CD4-positive, alpha-beta T cell (primary cell): ENCODE measurements around the gene GHR. TPM values are rescaled to one million over a fixed set of nuclear protein-coding genes. Genes with fewer than 3 reads are reported as not detected.

Experiments
- ATAC-seq: fragments of 200-7000 bp; cut with Tn5 transposase; one replicate; pipeline ENCODE4 v1.10.0; 2022; ENCODE audit warnings: mild to moderate bottlenecking; ENCODE audit not compliant: poor library complexity
- CTCF ChIA-PET: fragments of 350-600 bp; sonication (Branson Sonifier 250); formaldehyde crosslinking; loops from one replicate; lab custom pipeline; 2021; ENCODE audit warnings: antibody characterized with exemption, inconsistent platforms; lab: Charles Lee
- POLR2A ChIA-PET: fragments of 350-600 bp; sonication (Branson Sonifier 250); formaldehyde crosslinking; loops from one replicate; lab custom pipeline; 2021; ENCODE audit warnings: antibody characterized with exemption, inconsistent platforms; lab: Charles Lee
- DNase-seq, 14 experiments: peaks; one replicate each; pipeline ENCODE4 v3.0.0-alpha.2; 2013 to 2020; ENCODE audit warnings: mixed read lengths in 2 of 14
- H3K27ac ChIP-seq, 2 donors: one replicate each; pipeline versions ENCODE4 v1.5.1 to v1.7.0; 2013; ENCODE audit warnings: low read length in 2 of 2, low read depth in 1 of 2, mild to moderate bottlenecking in 1 of 2
- H3K27me3 ChIP-seq, 2 experiments: 1 replicate in 1 of 2; 2 replicates in 1 of 2; pipeline versions ENCODE4 v1.6.1 to v1.7.0; 2013; ENCODE audit warnings: low read length in 2 of 2, control low read depth in 1 of 2, mild to moderate bottlenecking in 1 of 2, moderate library complexity in 1 of 2; ENCODE audit not compliant: insufficient read depth in 2 of 2, control insufficient read depth in 1 of 2
- H3K36me3 ChIP-seq: one replicate; pipeline ENCODE4 v1.6.1; 2013; ENCODE audit warnings: low read length, control low read depth; ENCODE audit not compliant: insufficient read depth
- H3K4me1 ChIP-seq: one replicate; pipeline ENCODE4 v1.6.1; 2013; ENCODE audit warnings: low read length, control low read depth; ENCODE audit not compliant: insufficient read depth
- H3K4me3 ChIP-seq: one replicate; pipeline ENCODE4 v1.5.1; 2013; ENCODE audit warnings: mild to moderate bottlenecking, low read length, moderate library complexity
- H3K9me3 ChIP-seq, 2 experiments: 1 replicate in 1 of 2; 2 replicates in 1 of 2; pipeline versions ENCODE4 v1.6.1 to v1.7.0; 2013; ENCODE audit warnings: low read length in 2 of 2, mild to moderate bottlenecking in 2 of 2, control low read depth in 1 of 2, moderate library complexity in 1 of 2; ENCODE audit not compliant: control insufficient read depth in 1 of 2, insufficient read depth in 1 of 2
- H3K27ac Mint-ChIP-seq: one replicate; pipeline ENCODE4 v1.8.0; 2020; ENCODE audit warnings: mixed read lengths
- H3K27me3 Mint-ChIP-seq: one replicate; pipeline ENCODE4 v1.8.0; 2021; ENCODE audit warnings: mixed read lengths
- H3K36me3 Mint-ChIP-seq: one replicate; pipeline ENCODE4 v1.8.0; 2021; ENCODE audit warnings: low read depth, mixed read lengths
- H3K4me1 Mint-ChIP-seq: one replicate; pipeline ENCODE4 v1.8.0; 2021; ENCODE audit warnings: low read depth, mixed read lengths
- H3K4me3 Mint-ChIP-seq: one replicate; pipeline ENCODE4 v1.8.0; 2020; ENCODE audit warnings: mild to moderate bottlenecking, mixed read lengths
- H3K9me3 Mint-ChIP-seq: one replicate; pipeline ENCODE4 v1.8.0; 2020; ENCODE audit warnings: mixed read lengths
- intact Hi-C, 2 experiments: fragments of 100-400 bp; cut with DNase I in 1 of 2; cut with micrococcal nuclease in 1 of 2; formaldehyde crosslinking; loops; one replicate each; pipeline versions ENCODE4 v1.15.1 to v1.9.0; 2023 to 2025; cut with DNase I, micrococcal nuclease
- total RNA-seq, 174 experiments: library from RNA in 2 of 174; stranded (reverse) in 2 of 174; gene quantifications; one replicate each; pipeline ENCODE4 v1.2.3 and lab custom pipeline; 2021 to 2026
- TF ChIP-seq, protein P1 (sequence below): fragments of 200-600 bp; IDR thresholded peaks from one replicate; pipeline ENCODE4 v1.8.0; 2022; ENCODE audit warnings: antibody characterized with exemption, mild to moderate bottlenecking

The GHR gene
- total RNA-seq, 2 experiments from 2014 or later = not detected

DNA sequence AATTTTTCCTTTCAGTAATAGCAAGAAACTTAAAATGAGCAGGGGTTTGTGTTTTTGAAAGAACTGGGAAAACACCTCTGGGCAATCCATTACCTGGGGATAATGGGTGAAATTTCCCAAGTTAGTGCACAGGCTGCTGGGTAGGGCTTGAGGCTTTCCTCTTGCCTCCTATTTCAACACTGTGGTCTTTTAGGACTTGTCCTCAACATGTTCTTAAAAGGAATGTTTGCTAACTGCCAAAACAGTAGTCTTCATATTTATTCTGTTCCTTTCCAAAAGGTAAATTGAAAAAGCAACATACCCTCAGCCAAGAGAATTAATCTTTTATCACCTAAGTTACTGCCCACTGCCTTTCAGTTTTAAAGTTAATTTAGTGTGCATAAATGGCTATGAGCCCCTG is 175.1 kb downstream of the GHR start:
- no peak for ATAC-seq
- no peaks in the 10 kb centered on the region for H3K4me1 ChIP-seq
- CTCF ChIA-PET = no interaction called here

DNA sequence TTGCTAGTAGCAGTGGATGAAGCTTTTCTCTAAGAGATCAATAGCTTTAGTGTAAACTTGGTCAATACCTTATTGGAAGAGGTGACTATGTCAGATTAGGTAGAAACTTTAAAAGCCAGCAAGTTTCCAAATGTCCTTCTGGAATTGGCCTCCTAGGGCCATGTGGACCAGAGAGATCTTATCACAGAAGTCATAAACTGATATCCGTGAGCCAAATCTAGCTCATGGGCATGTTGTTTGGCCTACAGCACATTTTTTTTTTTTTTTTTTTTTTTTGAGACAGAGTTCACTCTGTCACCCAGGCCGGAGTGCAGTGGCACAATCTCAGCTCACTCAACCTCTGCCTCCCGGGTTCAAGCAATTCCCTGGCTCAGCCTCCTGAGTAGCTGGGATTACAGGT is 175.9 kb downstream of the GHR start:
- intact Hi-C loops = no loop called here
- Histone ChIP-seq H3K4me3 (no peak overlapping the region), H3K36me3 (no peaks in the 10 kb centered on the region), H3K4me1 (no peaks in the 10 kb centered on the region), H3K27me3 (peaks cover 0 to 4% of the 10 kb centered on the region in 2 experiments), H3K27ac (no peak overlapping the region), H3K9me3 (no peaks in the 10 kb centered on the region)
- no peaks in the 10 kb centered on the region for H3K36me3 Mint-ChIP-seq
- no peak for ATAC-seq
- H3K4me3 Mint-ChIP-seq = no peak overlapping the region
- H3K9me3 Mint-ChIP-seq = no peaks in the 10 kb centered on the region
- DNase-seq = no peak
- ChIA-PET POLR2A (no interaction called here), CTCF (no interaction called here)
- TF ChIP-seq, protein P1, sequence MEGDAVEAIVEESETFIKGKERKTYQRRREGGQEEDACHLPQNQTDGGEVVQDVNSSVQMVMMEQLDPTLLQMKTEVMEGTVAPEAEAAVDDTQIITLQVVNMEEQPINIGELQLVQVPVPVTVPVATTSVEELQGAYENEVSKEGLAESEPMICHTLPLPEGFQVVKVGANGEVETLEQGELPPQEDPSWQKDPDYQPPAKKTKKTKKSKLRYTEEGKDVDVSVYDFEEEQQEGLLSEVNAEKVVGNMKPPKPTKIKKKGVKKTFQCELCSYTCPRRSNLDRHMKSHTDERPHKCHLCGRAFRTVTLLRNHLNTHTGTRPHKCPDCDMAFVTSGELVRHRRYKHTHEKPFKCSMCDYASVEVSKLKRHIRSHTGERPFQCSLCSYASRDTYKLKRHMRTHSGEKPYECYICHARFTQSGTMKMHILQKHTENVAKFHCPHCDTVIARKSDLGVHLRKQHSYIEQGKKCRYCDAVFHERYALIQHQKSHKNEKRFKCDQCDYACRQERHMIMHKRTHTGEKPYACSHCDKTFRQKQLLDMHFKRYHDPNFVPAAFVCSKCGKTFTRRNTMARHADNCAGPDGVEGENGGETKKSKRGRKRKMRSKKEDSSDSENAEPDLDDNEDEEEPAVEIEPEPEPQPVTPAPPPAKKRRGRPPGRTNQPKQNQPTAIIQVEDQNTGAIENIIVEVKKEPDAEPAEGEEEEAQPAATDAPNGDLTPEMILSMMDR = no peak
- no peak overlapping the region for H3K27ac Mint-ChIP-seq
- H3K27me3 Mint-ChIP-seq = no peaks in the 10 kb centered on the region
- H3K4me1 Mint-ChIP-seq = no peaks in the 10 kb centered on the region

More for the DNA sequence above, 175.1 kb downstream of the GHR start:
- H3K27ac ChIP-seq = no peak overlapping the region
- H3K4me3 ChIP-seq = no peak overlapping the region
- no peaks in the 10 kb centered on the region for H3K9me3 ChIP-seq
- peaks cover 0 to 4% of the 10 kb centered on the region in 2 experiments for H3K27me3 ChIP-seq
- H3K4me1 Mint-ChIP-seq = no peaks in the 10 kb centered on the region
- H3K27ac Mint-ChIP-seq = no peak overlapping the region
- DNase-seq = no peak
- TF ChIP-seq, protein P1 = no peak
- no peaks in the 10 kb centered on the region for H3K9me3 Mint-ChIP-seq
- H3K27me3 Mint-ChIP-seq = peaks cover 7% of the 10 kb centered on the region
- intact Hi-C loops = no loop called here
- H3K36me3 ChIP-seq = no peaks in the 10 kb centered on the region
- H3K36me3 Mint-ChIP-seq = no peaks in the 10 kb centered on the region
- POLR2A ChIA-PET = no interaction called here
- H3K4me3 Mint-ChIP-seq = no peak overlapping the region

DNA sequence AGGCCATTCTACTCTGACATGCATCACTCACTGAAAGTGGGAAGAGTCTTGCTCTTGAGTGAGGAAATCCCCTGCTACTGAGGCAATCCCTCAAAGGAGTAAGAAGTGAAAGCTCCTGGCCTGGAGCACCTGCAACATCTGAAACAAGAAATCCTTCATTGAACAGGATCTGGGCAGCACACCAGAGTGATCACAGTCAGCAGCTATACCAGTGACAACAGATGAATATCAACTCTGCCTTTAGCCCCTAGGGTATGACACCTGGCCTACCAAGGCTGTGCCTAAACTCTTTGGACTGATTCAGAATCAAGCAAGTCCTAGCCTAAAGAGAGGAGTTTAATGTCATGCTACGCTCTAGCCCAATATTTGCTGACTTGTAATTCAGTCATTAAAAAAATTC is 177.2 kb downstream of the GHR start:
- H3K27me3 Mint-ChIP-seq = peaks cover 2% of the 10 kb centered on the region
- ChIA-PET POLR2A (no interaction called here), CTCF (no interaction called here)
- no peaks in the 10 kb centered on the region for H3K4me1 ChIP-seq
- H3K4me1 Mint-ChIP-seq = no peaks in the 10 kb centered on the region
- H3K27ac Mint-ChIP-seq = no peak overlapping the region
- intact Hi-C loops = no loop called here
- TF ChIP-seq, protein P1 = no peak
- H3K4me3 Mint-ChIP-seq = no peak overlapping the region
- H3K9me3 ChIP-seq = no peaks in the 10 kb centered on the region
- no peaks in the 10 kb centered on the region for H3K36me3 Mint-ChIP-seq
- H3K36me3 ChIP-seq = no peaks in the 10 kb centered on the region
- no peaks in the 10 kb centered on the region for H3K9me3 Mint-ChIP-seq
- DNase-seq = no peak
- peaks cover 0 to 4% of the 10 kb centered on the region in 2 experiments for H3K27me3 ChIP-seq
- H3K27ac ChIP-seq = no peak overlapping the region
- H3K4me3 ChIP-seq = no peak overlapping the region
- ATAC-seq = no peak
